Skeletal muscle satellite cell (primary cell): ENCODE results near the gene WFDC6.

Source experiments
- H3K27me3 ChIP-seq: 2 replicates; pipeline ENCODE4 v1.7.0; 2013; ENCODE audit warnings: low read length; ENCODE audit not compliant: control insufficient read depth, insufficient read depth
- H3K36me3 ChIP-seq: 2 replicates; pipeline ENCODE4 v1.7.0; 2013; ENCODE audit warnings: mild to moderate bottlenecking, control low read depth, low read length; ENCODE audit not compliant: insufficient read depth
- H3K4me1 ChIP-seq: 2 replicates; pipeline ENCODE4 v1.7.0; 2013; ENCODE audit warnings: low read length; ENCODE audit not compliant: control insufficient read depth, insufficient read depth
- H3K4me2 ChIP-seq: 2 replicates; pipeline ENCODE4 v1.7.0; 2013; ENCODE audit warnings: mild to moderate bottlenecking, low read length
- H3K4me3 ChIP-seq: 2 replicates; pipeline ENCODE4 v1.7.0; 2013; ENCODE audit warnings: low read length
- H3K9ac ChIP-seq: 2 replicates; pipeline ENCODE4 v1.7.0; 2013; ENCODE audit warnings: mild to moderate bottlenecking, low read depth, low read length, moderate library complexity
- H3K9me3 ChIP-seq: replicated peaks from 2 replicates; pipeline ENCODE4 v1.7.0; 2013; ENCODE audit warnings: mild to moderate bottlenecking, control low read depth, low read length

Gene WFDC6

GRCh38 chr20:45555198-45555597 is 15.9 kb upstream of the WFDC6 start:
- Histone ChIP-seq H3K27me3 (peaks cover 13% of the 10 kb centered on the region), H3K4me2 (no peak overlapping the region), H3K9me3 (no peaks in the 10 kb centered on the region), H3K36me3 (no peaks in the 10 kb centered on the region), H3K4me1 (no peaks in the 10 kb centered on the region), H3K9ac (no peak overlapping the region), H3K4me3 (no peak overlapping the region)

DNA sequence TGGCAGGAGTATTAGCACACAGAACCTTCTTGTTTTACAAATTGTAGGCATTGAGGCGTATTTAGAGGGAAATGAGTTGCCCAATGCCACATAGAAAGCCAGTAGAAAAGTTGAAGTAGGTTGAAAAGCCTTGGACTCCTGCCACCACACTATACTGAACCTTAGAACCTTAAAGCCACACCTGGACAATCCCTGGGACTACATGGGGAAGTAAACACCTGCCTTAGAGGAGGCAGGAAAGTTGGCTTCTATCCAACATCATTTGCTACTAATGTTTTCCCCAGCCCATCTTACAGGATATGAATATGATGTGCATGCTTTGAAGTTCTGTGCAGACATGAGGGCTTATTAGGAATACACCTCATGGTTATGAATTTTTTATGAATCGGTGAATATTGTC is 13.2 kb upstream of the WFDC6 start:
- Histone ChIP-seq H3K4me1 (no peaks in the 10 kb centered on the region), H3K9ac (no peak overlapping the region), H3K27me3 (peaks cover 9% of the 10 kb centered on the region)

GRCh38 chr20:45550765-45551164 is 11.5 kb upstream of the WFDC6 start:
- H3K4me3 ChIP-seq, result no peak overlapping the region
- H3K9me3 ChIP-seq, result no peaks in the 10 kb centered on the region

More for the DNA sequence above, 13.2 kb upstream of the WFDC6 start:
- H3K36me3 ChIP-seq, result no peaks in the 10 kb centered on the region
- no peak overlapping the region for H3K4me2 ChIP-seq
- H3K4me3 ChIP-seq, result no peak overlapping the region
- H3K9me3 ChIP-seq, result no peaks in the 10 kb centered on the region

GRCh38 chr20:45548410-45548809 is 9.1 kb upstream of the WFDC6 start:
- Histone ChIP-seq H3K27me3 (peaks cover 44% of the 10 kb centered on the region), H3K4me3 (no peak overlapping the region), H3K9me3 (no peaks in the 10 kb centered on the region), H3K4me2 (no peak overlapping the region), H3K4me1 (no peaks in the 10 kb centered on the region), H3K9ac (no peak overlapping the region), H3K36me3 (no peaks in the 10 kb centered on the region)

More at GRCh38 chr20:45550765-45551164, 11.5 kb upstream of the WFDC6 start:
- Histone ChIP-seq H3K27me3 (peaks cover 22% of the 10 kb centered on the region), H3K9ac (no peak overlapping the region), H3K4me1 (no peaks in the 10 kb centered on the region), H3K4me2 (no peak overlapping the region), H3K36me3 (no peaks in the 10 kb centered on the region)

DNA sequence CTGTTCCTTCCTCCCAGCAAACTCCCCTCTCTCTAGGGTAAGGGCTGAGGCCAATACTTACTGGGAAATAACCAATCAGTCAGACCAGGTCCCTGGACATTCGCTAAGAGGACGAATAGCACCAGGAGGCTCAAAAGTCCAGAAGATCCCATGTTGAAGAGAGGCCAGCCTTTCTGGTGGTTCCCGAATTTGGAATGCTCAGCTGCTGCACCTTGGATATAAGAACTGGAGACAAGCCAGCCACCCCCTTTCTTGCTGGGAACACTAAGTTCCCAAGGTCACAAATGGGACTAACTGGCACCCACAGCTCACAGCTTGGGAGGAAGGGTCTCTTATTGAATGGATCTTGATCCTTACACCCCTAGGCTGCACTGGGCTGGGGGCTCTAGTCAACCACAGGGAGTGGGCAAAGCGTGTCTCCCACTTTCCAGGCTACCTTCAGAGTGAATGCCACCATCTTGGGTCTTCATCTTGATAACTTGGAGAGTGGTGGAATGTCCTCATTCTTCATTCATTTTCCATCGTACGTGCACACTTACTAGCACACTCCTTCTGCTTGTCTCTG is 8.0 kb upstream of the WFDC6 start, which contains the start of gene EPPIN:
TSS of gene EPPIN (minus strand) at position 196 of the 565 bp plus-strand sequence. CDS start at position 152, 44 bp downstream.
- no peak within 1 kb of the TSS for H3K4me2 ChIP-seq
- no peaks in the 10 kb centered on the region for H3K36me3 ChIP-seq
- no peaks in the 10 kb centered on the region for H3K4me1 ChIP-seq
- H3K27me3 ChIP-seq, result peaks cover 51% of the 10 kb centered on the region
- H3K9me3 ChIP-seq, result no peaks in the 10 kb centered on the region
- no peak within 1 kb of the TSS for H3K4me3 ChIP-seq
- no peak within 1 kb of the TSS for H3K9ac ChIP-seq

DNA sequence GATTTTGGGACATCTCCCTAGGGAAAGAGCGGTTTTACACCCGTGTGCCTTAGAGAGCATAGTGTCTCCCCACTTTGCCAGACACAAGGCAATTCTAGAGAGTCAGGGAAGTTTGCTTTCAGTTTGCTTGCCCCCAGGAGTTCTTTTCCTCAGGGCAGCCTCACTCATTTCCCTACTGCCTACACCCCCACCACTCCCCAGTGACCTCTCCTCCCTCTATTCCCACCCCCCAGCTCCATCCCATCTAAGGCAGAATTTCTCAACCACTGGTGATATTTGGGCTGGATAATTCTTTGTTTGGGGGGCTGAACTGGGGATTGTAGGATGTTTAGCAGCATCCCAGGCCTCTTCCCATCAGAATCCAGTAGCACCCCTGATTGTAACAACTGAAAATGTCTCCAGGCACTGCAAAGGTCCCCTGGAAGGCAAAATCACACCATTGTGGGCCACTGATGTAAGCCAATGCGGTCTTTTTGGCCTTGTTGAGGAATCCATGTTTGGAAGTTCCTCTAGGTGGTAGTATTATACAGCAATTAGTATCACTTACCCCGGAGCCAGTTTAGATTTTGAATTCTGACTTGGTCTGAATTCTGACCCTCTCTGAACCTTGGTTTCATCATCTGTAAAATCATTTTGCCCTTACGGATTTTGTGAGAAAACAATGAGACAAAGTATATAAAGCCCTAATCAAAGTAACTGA is 6.6 kb upstream of the WFDC6 start:
- Histone ChIP-seq H3K9ac (no peak overlapping the region), H3K36me3 (no peaks in the 10 kb centered on the region), H3K27me3 (peaks cover 57% of the 10 kb centered on the region), H3K4me3 (no peak overlapping the region), H3K4me1 (no peaks in the 10 kb centered on the region), H3K4me2 (no peak overlapping the region), H3K9me3 (no peaks in the 10 kb centered on the region)

GRCh38 chr20:45545351-45545750 is 6.1 kb upstream of the WFDC6 start:
- Histone ChIP-seq H3K9me3 (no peaks in the 10 kb centered on the region), H3K4me2 (no peak overlapping the region), H3K9ac (no peak overlapping the region), H3K27me3 (peaks cover 57% of the 10 kb centered on the region), H3K36me3 (no peaks in the 10 kb centered on the region), H3K4me3 (no peak overlapping the region), H3K4me1 (no peaks in the 10 kb centered on the region)

DNA sequence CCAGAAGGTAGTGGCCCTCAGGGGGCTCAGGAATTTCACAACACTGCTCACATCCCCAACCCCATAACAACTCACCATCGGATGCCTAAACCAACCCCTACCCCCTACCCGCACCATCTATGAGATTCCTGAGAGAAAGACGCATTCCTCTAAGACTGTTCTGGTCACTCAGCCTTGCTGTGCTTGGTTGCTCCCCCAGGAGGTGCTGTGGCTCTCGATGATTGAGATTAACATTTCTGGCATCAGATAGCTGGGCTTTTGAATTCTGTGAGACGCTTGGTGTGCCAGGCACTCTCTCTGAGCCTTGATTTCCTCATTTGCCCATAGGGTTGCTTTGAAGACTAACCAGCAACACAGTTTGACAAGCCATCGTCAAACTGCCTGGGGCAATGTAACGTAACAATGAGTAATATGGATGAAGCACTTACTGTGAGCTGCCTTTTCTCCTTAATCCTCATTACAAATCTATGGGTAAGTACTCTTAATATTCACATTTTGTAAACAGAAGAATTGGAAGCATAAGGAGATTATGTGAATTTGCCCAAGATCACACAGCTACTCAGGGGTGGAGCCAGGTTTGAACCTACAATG is 978 bp downstream of the WFDC6 start:
- Histone ChIP-seq H3K4me3 (no peak overlapping the region), H3K4me2 (no peak overlapping the region), H3K27me3 (peaks cover 53% of the 10 kb centered on the region), H3K36me3 (no peaks in the 10 kb centered on the region), H3K9me3 (no peaks in the 10 kb centered on the region), H3K9ac (no peak overlapping the region), H3K4me1 (no peaks in the 10 kb centered on the region)

DNA sequence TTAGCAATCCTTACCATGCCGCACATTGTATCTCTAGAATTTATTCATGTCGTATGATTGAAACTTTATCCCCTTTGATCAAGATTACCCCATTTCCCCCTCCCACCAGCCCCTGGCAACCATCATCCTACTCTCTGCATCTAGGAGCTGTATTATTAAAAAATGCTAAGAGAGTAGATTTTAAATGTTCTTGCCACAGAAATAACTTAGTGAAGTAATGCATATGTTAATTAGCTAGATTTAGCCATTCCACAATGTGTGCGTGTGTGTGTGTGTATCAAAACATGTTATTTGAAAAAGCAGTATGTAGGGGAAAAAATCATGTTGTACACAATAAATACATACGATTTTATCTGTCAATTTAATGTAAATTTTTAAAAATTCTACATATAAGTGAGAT is 12.0 kb downstream of the WFDC6 start:
- Histone ChIP-seq H3K4me2 (no peak overlapping the region), H3K4me3 (no peak overlapping the region), H3K27me3 (peaks cover 27% of the 10 kb centered on the region), H3K36me3 (no peaks in the 10 kb centered on the region), H3K9me3 (no peaks in the 10 kb centered on the region), H3K4me1 (no peaks in the 10 kb centered on the region), H3K9ac (no peak overlapping the region)

- peaks cover 36% of the 10 kb centered on the region for H3K27me3 ChIP-seq
- no peaks in the 10 kb centered on the region for H3K9me3 ChIP-seq
- H3K36me3 ChIP-seq, result no peaks in the 10 kb centered on the region
- no peak overlapping the region for H3K9ac ChIP-seq
- no peaks in the 10 kb centered on the region for H3K4me1 ChIP-seq
- H3K4me3 ChIP-seq, result no peak overlapping the region
- no peak overlapping the region for H3K4me2 ChIP-seq
Measured at GRCh38 chr20:45523821-45524220, 15.5 kb downstream of the WFDC6 start.

DNA sequence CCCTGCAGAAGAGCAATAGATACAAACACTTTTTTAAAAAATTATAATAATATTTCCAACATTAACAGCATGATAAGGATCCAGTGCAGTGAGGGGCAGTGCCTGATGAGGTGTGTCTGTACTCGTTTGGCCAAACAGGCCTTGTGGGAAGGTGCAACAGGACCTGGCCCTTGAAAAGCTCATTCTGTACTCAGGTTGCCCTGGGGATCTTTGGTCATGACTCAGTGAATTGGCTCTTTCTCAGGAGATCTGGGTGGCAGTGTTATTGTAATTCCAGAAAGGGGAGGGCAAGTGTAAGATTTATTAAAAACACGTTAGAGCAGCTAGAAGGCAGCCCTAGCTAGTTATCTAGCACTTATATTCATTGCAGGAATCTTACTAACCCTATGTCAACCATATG is 21.0 kb downstream of the WFDC6 start:
- no peak overlapping the region for H3K9ac ChIP-seq
- H3K4me2 ChIP-seq, result no peak overlapping the region
- H3K27me3 ChIP-seq, result peaks cover 32% of the 10 kb centered on the region
- no peaks in the 10 kb centered on the region for H3K4me1 ChIP-seq
- H3K9me3 ChIP-seq, result no peaks in the 10 kb centered on the region
- H3K4me3 ChIP-seq, result no peak overlapping the region
- no peaks in the 10 kb centered on the region for H3K36me3 ChIP-seq
